ENCODE results near the gene PNMT.

PNMT gene
- total RNA-seq: 0.09 to 0.61 (median 0.19) reads per million in 4 experiments

- DNase-seq: peak; percentile 36
Measured at GRCh38 chr17:39667945-39668924, at the start of gene PNMT. TSS of gene PNMT (plus strand) at chr17:39668453. CDS start at chr17:39668476, 23 bp downstream.

- DNase-seq: no peak
Measured at GRCh38 chr17:39618956-39619785, 49.1 kb upstream of the PNMT start.

- no peak for DNase-seq
Measured at GRCh38 chr17:39619786-39620101, 48.5 kb upstream of the PNMT start.

GRCh38 chr17:39621523-39622379 is 46.5 kb upstream of the PNMT start:
- DNase-seq: peak; percentile 86

GRCh38 chr17:39622380-39623006 is 45.8 kb upstream of the PNMT start:
- DNase-seq: no peak

- DNase-seq: peak; percentile 79
Measured at GRCh38 chr17:39623356-39623950, 44.8 kb upstream of the PNMT start.

GRCh38 chr17:39624313-39624712 is 43.9 kb upstream of the PNMT start:
- DNase-seq: no peak

GRCh38 chr17:39625198-39625785 is 43.0 kb upstream of the PNMT start:
- no peak for DNase-seq

GRCh38 chr17:39626171-39627046 is 41.8 kb upstream of the PNMT start, which contains the start of gene PPP1R1B:
TSS of gene PPP1R1B (plus strand) at chr17:39626952. CDS start at chr17:39627393, 441 bp downstream.
- no peak for DNase-seq

- no peak for DNase-seq
Measured at GRCh38 chr17:39627047-39627711, 41.1 kb upstream of the PNMT start.

- DNase-seq: no peak
Measured at GRCh38 chr17:39627712-39628516, 40.3 kb upstream of the PNMT start.

GRCh38 chr17:39628655-39629493 is 39.4 kb upstream of the PNMT start:
- DNase-seq: no peak

- no peak for DNase-seq
Measured at GRCh38 chr17:39629494-39629880, 38.8 kb upstream of the PNMT start.

- no peak for DNase-seq
Measured at GRCh38 chr17:39629898-39630297, 38.4 kb upstream of the PNMT start.

- DNase-seq: no peak
Measured at GRCh38 chr17:39631403-39631802, 36.9 kb upstream of the PNMT start.

GRCh38 chr17:39632153-39632941 is 35.9 kb upstream of the PNMT start:
- DNase-seq: no peak
